ENCODE data around the gene CRYGS. TPM values are rescaled to one million over a fixed set of nuclear protein-coding genes. Genes with fewer than 3 reads are reported as not detected.

Gene CRYGS
- polyA plus RNA-seq (2011; rRNA removed) (1.6 and 2.0 TPM in 2 replicates), polyA minus RNA-seq (2011; rRNA and poly(A)+ RNA removed) (1.3 and 1.6 TPM in 2 replicates)

- TF ChIP-seq, protein P1, sequence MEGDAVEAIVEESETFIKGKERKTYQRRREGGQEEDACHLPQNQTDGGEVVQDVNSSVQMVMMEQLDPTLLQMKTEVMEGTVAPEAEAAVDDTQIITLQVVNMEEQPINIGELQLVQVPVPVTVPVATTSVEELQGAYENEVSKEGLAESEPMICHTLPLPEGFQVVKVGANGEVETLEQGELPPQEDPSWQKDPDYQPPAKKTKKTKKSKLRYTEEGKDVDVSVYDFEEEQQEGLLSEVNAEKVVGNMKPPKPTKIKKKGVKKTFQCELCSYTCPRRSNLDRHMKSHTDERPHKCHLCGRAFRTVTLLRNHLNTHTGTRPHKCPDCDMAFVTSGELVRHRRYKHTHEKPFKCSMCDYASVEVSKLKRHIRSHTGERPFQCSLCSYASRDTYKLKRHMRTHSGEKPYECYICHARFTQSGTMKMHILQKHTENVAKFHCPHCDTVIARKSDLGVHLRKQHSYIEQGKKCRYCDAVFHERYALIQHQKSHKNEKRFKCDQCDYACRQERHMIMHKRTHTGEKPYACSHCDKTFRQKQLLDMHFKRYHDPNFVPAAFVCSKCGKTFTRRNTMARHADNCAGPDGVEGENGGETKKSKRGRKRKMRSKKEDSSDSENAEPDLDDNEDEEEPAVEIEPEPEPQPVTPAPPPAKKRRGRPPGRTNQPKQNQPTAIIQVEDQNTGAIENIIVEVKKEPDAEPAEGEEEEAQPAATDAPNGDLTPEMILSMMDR (IDR thresholded peaks at IDR 0.05; ENCODE audit: low read depth, low read length) = no peak
- no peaks in the 10 kb centered on the region for H3K27me3 ChIP-seq (ENCODE audit: control insufficient read depth, insufficient read depth, low read length)
- no peaks in the 10 kb centered on the region for H3K9me3 ChIP-seq (ENCODE audit: control insufficient read depth, insufficient read depth, low read length)
- no peak within 1 kb of the TSS for H3K27ac ChIP-seq (ENCODE audit: low read depth, low read length)
- CTCF ChIA-PET = interaction anchor here (0.6 to 1.6 kb wide), 4 partner anchors 9 to 561 kb away, joined by 3 to 7 read pairs (median 5); no protein-coding TSS in a partner anchor
- no peak for DNase-seq (ENCODE audit: low read depth, low spot score)
- H3K4me3 ChIP-seq (ENCODE audit: low read depth, low read length) = no peak within 1 kb of the TSS
- POLR2A ChIA-PET = no interaction called here
Measured at GRCh38 chr3:186544281-186544680, at the start of gene CRYGS. CRYGS (minus strand) TSS chr3:186544380; CDS start chr3:186544326, 54 bp downstream.

GRCh38 chr3:186593862-186594261 is 49.7 kb upstream of the CRYGS start:
- H3K27me3 ChIP-seq (ENCODE audit: control insufficient read depth, insufficient read depth, low read length) = no peaks in the 10 kb centered on the region
- no peak overlapping the region for H3K4me3 ChIP-seq (ENCODE audit: low read depth, low read length)
- no peak overlapping the region for H3K27ac ChIP-seq (ENCODE audit: low read depth, low read length)
- TF ChIP-seq, protein P1 (IDR thresholded peaks at IDR 0.05; ENCODE audit: low read depth, low read length) = no peak
- H3K9me3 ChIP-seq (ENCODE audit: control insufficient read depth, insufficient read depth, low read length) = no peaks in the 10 kb centered on the region
- CTCF ChIA-PET = interaction anchor here (10.4 kb wide), 1 partner anchor 22 kb away, joined by 113 read pairs; no protein-coding TSS in a partner anchor
- no peak for DNase-seq (ENCODE audit: low read depth, low spot score)
- POLR2A ChIA-PET = no interaction called here

DNA sequence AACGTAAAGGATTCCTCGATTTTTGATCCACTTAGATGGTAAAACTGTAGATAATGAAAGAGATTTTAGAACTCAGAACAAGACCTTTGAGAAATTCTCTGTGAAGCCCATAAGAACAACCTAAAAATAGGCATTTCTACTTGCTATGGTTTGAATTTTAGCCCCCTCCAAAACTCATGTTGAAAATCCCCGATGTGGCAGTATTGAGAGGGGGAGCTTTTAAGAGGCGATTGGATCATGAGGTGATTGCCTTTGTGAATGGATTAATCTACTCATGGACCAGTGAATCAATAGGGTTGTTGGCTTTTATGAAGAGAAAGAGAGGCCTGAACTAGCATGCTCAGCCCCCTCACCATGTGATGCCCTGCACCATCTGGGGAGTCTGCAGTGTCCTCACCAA is 48.5 kb upstream of the CRYGS start:
- Histone ChIP-seq H3K4me3 (ENCODE audit: low read depth, low read length) (no peak overlapping the region), H3K9me3 (ENCODE audit: control insufficient read depth, insufficient read depth, low read length) (no peaks in the 10 kb centered on the region), H3K27ac (ENCODE audit: low read depth, low read length) (no peak overlapping the region), H3K27me3 (ENCODE audit: control insufficient read depth, insufficient read depth, low read length) (no peaks in the 10 kb centered on the region)
- ChIA-PET POLR2A (no interaction called here), CTCF (interaction anchor here (10.4 kb wide), 1 partner anchor 23 kb away, joined by 113 read pairs; no protein-coding TSS in a partner anchor)
- TF ChIP-seq, protein P1 (IDR thresholded peaks at IDR 0.05; ENCODE audit: low read depth, low read length) = no peak
- no peak for DNase-seq (ENCODE audit: low read depth, low spot score)

GRCh38 chr3:186590580-186591295 is 46.6 kb upstream of the CRYGS start:
- CTCF ChIA-PET = interaction anchor here (1.3 to 10.4 kb wide), 2 partner anchors 25 to 231 kb away, joined by 4 to 113 read pairs; no protein-coding TSS in a partner anchor
- Histone ChIP-seq H3K4me3 (ENCODE audit: low read depth, low read length) (no peak overlapping the region), H3K9me3 (ENCODE audit: control insufficient read depth, insufficient read depth, low read length) (no peaks in the 10 kb centered on the region), H3K27me3 (ENCODE audit: control insufficient read depth, insufficient read depth, low read length) (no peaks in the 10 kb centered on the region), H3K27ac (ENCODE audit: low read depth, low read length) (no peak overlapping the region)
- POLR2A ChIA-PET = interaction anchor here (1.5 kb wide), 1 partner anchor 193 kb away, joined by 5 read pairs; the partner anchor contains the start of gene EIF4A2
- no peak for DNase-seq (ENCODE audit: low read depth, low spot score)
- TF ChIP-seq, protein P1 (IDR thresholded peaks at IDR 0.05; ENCODE audit: low read depth, low read length) = no peak
